D721Med (cell line): ENCODE measurements around the gene SAMD4B.
A peak's percentile ranks its signal among the peaks of the same experiment; 100 is the strongest.

Source experiments
- DNase-seq: peaks from one replicate; pipeline ENCODE4 v3.0.0; 2011; ENCODE audit warnings: low spot score; ENCODE audit not compliant: insufficient read length
- FAIRE-seq: peaks from 2 replicates; lab custom pipeline; 2011; peaks lifted over from hg19 to GRCh38; lab: Jason Lieb, UNC
- CTCF ChIP-seq: IDR thresholded peaks from 2 replicates; pipeline ENCODE4 v1.5.1; 2012; ENCODE audit warnings: mild to moderate bottlenecking, control low read depth; ENCODE audit not compliant: insufficient read depth; ENCODE audit errors: missing control alignments

Gene SAMD4B

DNA sequence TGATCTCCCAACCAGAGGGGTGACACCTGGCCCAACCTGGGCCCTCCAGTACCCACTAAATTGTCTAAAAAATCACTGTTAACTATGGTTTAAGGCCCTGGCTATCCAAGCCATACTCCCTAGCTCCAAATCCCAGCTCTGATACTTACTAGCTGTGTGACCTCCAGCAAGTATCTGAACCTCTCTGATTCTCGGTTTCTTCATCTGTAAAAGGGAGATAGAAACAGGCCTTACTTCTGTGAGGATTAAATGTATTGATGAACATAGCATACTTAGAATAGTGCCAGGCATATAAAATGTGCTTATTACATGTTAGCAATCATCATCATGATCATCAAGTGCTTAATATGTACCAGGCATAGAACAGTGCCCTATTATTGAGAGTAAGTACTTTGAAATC is 26.3 kb upstream of the SAMD4B start:
- FAIRE-seq (no peak), DNase-seq (no peak)
- no peak for TF ChIP-seq CTCF

- DNase-seq = no peak
- no peak for FAIRE-seq
- no peak for TF ChIP-seq CTCF
Measured at GRCh38 chr19:39316627-39317321, 25.4 kb upstream of the SAMD4B start.

GRCh38 chr19:39317476-39317875 is 24.7 kb upstream of the SAMD4B start:
- DNase-seq (no peak), FAIRE-seq (no peak)
- TF ChIP-seq CTCF = no peak

DNA sequence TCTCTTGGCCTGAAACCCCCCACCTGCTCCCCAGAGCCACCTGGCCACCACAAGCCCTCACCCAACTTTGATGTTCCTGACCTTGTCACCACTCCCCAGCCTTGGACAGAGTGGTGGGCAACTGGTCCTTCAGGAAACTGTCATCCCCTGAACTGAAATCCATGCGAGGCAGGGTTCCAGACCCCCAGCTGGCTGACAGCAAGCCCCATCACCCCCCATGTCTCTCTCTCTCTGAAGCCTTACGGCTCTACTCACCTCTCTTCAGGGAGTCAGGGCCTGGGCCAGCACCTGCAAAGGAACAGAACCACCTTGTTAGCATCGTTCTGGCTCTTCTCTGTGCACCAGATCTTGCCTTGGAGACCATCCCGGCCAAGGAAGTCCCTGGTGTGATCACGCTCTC is 24.1 kb upstream of the SAMD4B start:
- no peak for TF ChIP-seq CTCF
- DNase-seq = no peak
- FAIRE-seq = no peak

DNA sequence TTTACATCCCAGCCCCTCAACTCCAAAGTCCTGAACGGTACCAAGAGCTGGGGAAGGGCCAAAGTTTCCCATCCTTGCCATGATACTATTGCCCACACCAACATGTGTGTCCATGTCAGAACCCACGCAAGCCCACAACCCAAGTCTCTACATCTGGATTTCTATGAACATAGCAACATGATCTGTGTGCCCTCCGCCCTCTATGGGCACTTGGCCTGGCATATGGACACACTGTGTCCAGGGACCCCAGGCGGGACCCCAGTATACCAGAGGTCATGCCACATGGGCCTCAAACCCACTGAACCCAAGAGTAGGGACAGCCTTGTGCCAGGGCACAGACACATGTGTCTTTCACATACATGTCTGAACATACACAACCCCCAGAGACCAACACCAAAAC is 23.5 kb upstream of the SAMD4B start:
- no peak for TF ChIP-seq CTCF
- FAIRE-seq = no peak

DNA sequence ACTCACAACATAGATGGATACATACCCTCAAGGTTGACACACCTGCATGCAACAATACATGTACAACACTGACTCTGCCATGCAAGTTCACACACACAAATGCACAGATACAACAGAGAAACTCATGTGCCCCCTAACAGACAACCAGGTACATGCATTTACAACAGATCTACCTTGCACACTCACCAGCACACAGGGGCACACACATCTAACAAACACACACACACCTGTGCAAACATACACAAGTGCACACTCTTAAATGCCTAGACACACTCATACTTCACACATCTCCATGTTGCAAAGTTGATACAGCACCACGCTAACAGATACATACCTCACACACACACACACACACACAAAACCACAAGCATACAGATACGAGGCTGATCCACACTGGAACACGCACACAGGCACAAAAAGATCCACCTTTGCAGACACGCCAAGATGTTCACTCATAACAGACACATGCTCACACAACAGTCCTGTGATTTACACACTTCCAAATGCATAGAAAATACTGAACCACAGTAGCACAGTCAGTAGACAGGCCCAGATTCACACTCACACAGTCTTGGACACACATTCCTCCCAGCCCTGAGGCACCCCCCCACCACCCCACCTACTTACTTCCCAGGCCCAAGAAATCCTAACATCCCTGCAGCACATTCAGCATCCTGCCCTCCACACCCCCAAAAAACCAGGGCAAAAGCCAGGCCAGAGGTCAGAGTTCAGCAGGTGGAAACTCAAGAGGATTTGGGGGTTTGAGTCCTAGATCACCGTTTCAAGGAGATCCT is 22.9 kb upstream of the SAMD4B start:
- TF ChIP-seq CTCF = no peak
- DNase-seq (no peak), FAIRE-seq (peak; percentile 11)

More for the DNA sequence above, 23.5 kb upstream of the SAMD4B start:
- DNase-seq = no peak

GRCh38 chr19:39319892-39320248 is 22.4 kb upstream of the SAMD4B start:
- FAIRE-seq (no peak), DNase-seq (peak; percentile 63)
- TF ChIP-seq CTCF = no peak
